Measurements from ENCODE around the gene FARP2.

Gene FARP2

GRCh38 chr2:241308832-241309500 is 47.1 kb upstream of the FARP2 start:
- H4K20me1 ChIP-seq (ENCODE audit: insufficient read depth, low read length, poor library complexity, severe bottlenecking): peaks cover 18% of the 10 kb centered on the region

GRCh38 chr2:241309684-241310117 is 46.4 kb upstream of the FARP2 start:
- peaks cover 93% of the 10 kb centered on the region for H3K79me2 ChIP-seq (ENCODE audit: insufficient read depth, low read length)

More at GRCh38 chr2:241308832-241309500, 47.1 kb upstream of the FARP2 start:
- H3K4me2 ChIP-seq (ENCODE audit: low read depth, low read length, poor library complexity, severe bottlenecking): peak overlapping the region; percentile 85
- no peaks in the 10 kb centered on the region for H3K27me3 ChIP-seq (ENCODE audit: insufficient read depth, low read length, poor library complexity, severe bottlenecking)
- peaks cover 93% of the 10 kb centered on the region for H3K79me2 ChIP-seq (ENCODE audit: insufficient read depth, low read length)
- H3K36me3 ChIP-seq (ENCODE audit: insufficient read depth, low read length): no peaks in the 10 kb centered on the region
- peaks cover 4% of the 10 kb centered on the region; the same call in 1 of the 2 replicates for H3F3A ChIP-seq (ENCODE audit: low read depth)
- H2AFZ ChIP-seq (ENCODE audit: low read length): no peak overlapping the region
- H3K9me3 ChIP-seq (ENCODE audit: insufficient read depth, low read depth, low read length): no peaks in the 10 kb centered on the region
- H3K9me2 ChIP-seq (replicated peaks; ENCODE audit: low read depth, low read length): no peaks in the 10 kb centered on the region
- H3K9ac ChIP-seq (ENCODE audit: low read depth, low read length, poor library complexity, severe bottlenecking): peak overlapping the region; percentile 48
- TF ChIP-seq CTCF (conservative IDR thresholded peaks at IDR 0.05; ENCODE audit: low read length) (no peak), EZH2phosphoT487 (IDR thresholded peaks at IDR 0.05; ENCODE audit: borderline replicate concordance) (no peak)
- H3K4me1 ChIP-seq (ENCODE audit: insufficient read depth, low read length, poor library complexity, severe bottlenecking): peaks cover 70% of the 10 kb centered on the region
- peak overlapping the region; percentile 51 for H3K4me3 ChIP-seq (ENCODE audit: low read length, poor library complexity, severe bottlenecking)

GRCh38 chr2:241310917-241311566 is 45.0 kb upstream of the FARP2 start:
- H3F3A ChIP-seq (ENCODE audit: low read depth): peaks cover 4% of the 10 kb centered on the region; the same call in 1 of the 2 replicates
- H3K4me2 ChIP-seq (ENCODE audit: low read depth, low read length, poor library complexity, severe bottlenecking): peak overlapping the region; percentile 85
- peaks cover 11% of the 10 kb centered on the region for H4K20me1 ChIP-seq (ENCODE audit: insufficient read depth, low read length, poor library complexity, severe bottlenecking)
- H3K9me3 ChIP-seq (ENCODE audit: insufficient read depth, low read depth, low read length): no peaks in the 10 kb centered on the region
- H3K4me3 ChIP-seq (ENCODE audit: low read length, poor library complexity, severe bottlenecking): no peak overlapping the region
- peaks cover 56% of the 10 kb centered on the region for H3K4me1 ChIP-seq (ENCODE audit: insufficient read depth, low read length, poor library complexity, severe bottlenecking)
- no peak overlapping the region for H2AFZ ChIP-seq (ENCODE audit: low read length)
- TF ChIP-seq EZH2phosphoT487 (IDR thresholded peaks at IDR 0.05; ENCODE audit: borderline replicate concordance) (no peak), CTCF (conservative IDR thresholded peaks at IDR 0.05; ENCODE audit: low read length) (no peak)
- peaks cover 86% of the 10 kb centered on the region for H3K79me2 ChIP-seq (ENCODE audit: insufficient read depth, low read length)
- H3K36me3 ChIP-seq (ENCODE audit: insufficient read depth, low read length): no peaks in the 10 kb centered on the region
- H3K27me3 ChIP-seq (ENCODE audit: insufficient read depth, low read length, poor library complexity, severe bottlenecking): no peaks in the 10 kb centered on the region
- peak overlapping the region; percentile 14 for H3K9ac ChIP-seq (ENCODE audit: low read depth, low read length, poor library complexity, severe bottlenecking)
- H3K9me2 ChIP-seq (replicated peaks; ENCODE audit: low read depth, low read length): no peaks in the 10 kb centered on the region

More at GRCh38 chr2:241309684-241310117, 46.4 kb upstream of the FARP2 start:
- H4K20me1 ChIP-seq (ENCODE audit: insufficient read depth, low read length, poor library complexity, severe bottlenecking): peaks cover 16% of the 10 kb centered on the region
- peak overlapping the region; percentile 51 for H3K4me3 ChIP-seq (ENCODE audit: low read length, poor library complexity, severe bottlenecking)
- TF ChIP-seq CTCF (conservative IDR thresholded peaks at IDR 0.05; ENCODE audit: low read length) (no peak), EZH2phosphoT487 (IDR thresholded peaks at IDR 0.05; ENCODE audit: borderline replicate concordance) (no peak)
- H3F3A ChIP-seq (ENCODE audit: low read depth): peaks cover 4% of the 10 kb centered on the region; the same call in 1 of the 2 replicates
- H3K4me2 ChIP-seq (ENCODE audit: low read depth, low read length, poor library complexity, severe bottlenecking): peak overlapping the region; percentile 85
- H3K4me1 ChIP-seq (ENCODE audit: insufficient read depth, low read length, poor library complexity, severe bottlenecking): peaks cover 69% of the 10 kb centered on the region
- H3K36me3 ChIP-seq (ENCODE audit: insufficient read depth, low read length): no peaks in the 10 kb centered on the region
- no peaks in the 10 kb centered on the region for H3K9me3 ChIP-seq (ENCODE audit: insufficient read depth, low read depth, low read length)
- peak overlapping the region; percentile 48 for H3K9ac ChIP-seq (ENCODE audit: low read depth, low read length, poor library complexity, severe bottlenecking)
- H3K27me3 ChIP-seq (ENCODE audit: insufficient read depth, low read length, poor library complexity, severe bottlenecking): no peaks in the 10 kb centered on the region
- H2AFZ ChIP-seq (ENCODE audit: low read length): no peak overlapping the region
- no peaks in the 10 kb centered on the region for H3K9me2 ChIP-seq (replicated peaks; ENCODE audit: low read depth, low read length)

All from Loucy (cell line).